GM23338 (cell line): ENCODE data around the gene MICAL2. TPM values are rescaled to one million over a fixed set of nuclear protein-coding genes. Genes with fewer than 3 reads are reported as not detected.

ENCODE experiments used
- ATAC-seq: fragments of 200-7000 bp; cut with Tn5 transposase; 3 replicates; pipeline ENCODE4 v1.9.1; 2020
- DNase-seq: peaks from one replicate; pipeline ENCODE4 v3.0.0-alpha.2; 2015; ENCODE audit warnings: low spot score
- H2AFZ ChIP-seq: fragments of 200-600 bp; sonication (generic); 2 replicates; pipeline ENCODE4 v1.8.0; 2016; ENCODE audit warnings: antibody characterized with exemption, mild to moderate bottlenecking, moderate library complexity
- H3F3A ChIP-seq: fragments of 200-600 bp; sonication (generic); replicated peaks from 2 replicates; pipeline ENCODE4 v1.8.0; 2017; ENCODE audit warnings: antibody characterized with exemption, mixed run types, low read depth
- H3K27ac ChIP-seq: fragments of 200-600 bp; sonication (generic); 2 replicates; pipeline ENCODE4 v1.6.1; 2016; ENCODE audit warnings: low read depth
- H3K27me3 ChIP-seq: fragments of 200-600 bp; sonication (generic); 2 replicates; pipeline ENCODE4 v1.8.0; 2016; ENCODE audit warnings: mild to moderate bottlenecking, mixed run types, moderate library complexity; ENCODE audit not compliant: insufficient read depth
- H3K36me3 ChIP-seq: fragments of 200-600 bp; sonication (generic); 2 replicates; pipeline ENCODE4 v1.8.0; 2016; ENCODE audit warnings: mild to moderate bottlenecking; ENCODE audit not compliant: insufficient read depth
- H3K4me1 ChIP-seq: fragments of 200-600 bp; sonication (generic); 2 replicates; pipeline ENCODE4 v1.8.0; 2016; ENCODE audit warnings: mild to moderate bottlenecking, moderate library complexity; ENCODE audit not compliant: insufficient read depth
- H3K4me2 ChIP-seq: fragments of 200-600 bp; sonication (generic); 2 replicates; pipeline ENCODE4 v1.7.1; 2017; ENCODE audit warnings: mixed run types
- H3K4me3 ChIP-seq: fragments of 200-600 bp; sonication (generic); 2 replicates; pipeline ENCODE4 v1.6.1; 2016; ENCODE audit warnings: mixed run types
- H3K79me2 ChIP-seq: fragments of 200-600 bp; sonication (generic); replicated peaks from 2 replicates; pipeline ENCODE4 v1.8.0; 2017; ENCODE audit warnings: mild to moderate bottlenecking; ENCODE audit not compliant: insufficient read depth
- H3K9me2 ChIP-seq: fragments of 200-600 bp; sonication (generic); 2 replicates; pipeline ENCODE4 v1.8.0; 2017; ENCODE audit not compliant: insufficient read depth
- H4K20me1 ChIP-seq: fragments of 200-600 bp; sonication (generic); replicated peaks from 2 replicates; pipeline ENCODE4 v1.8.0; 2017; ENCODE audit warnings: mild to moderate bottlenecking; ENCODE audit not compliant: insufficient read depth
- H3K27ac Mint-ChIP-seq: 2 replicates; pipeline ENCODE4 v1.8.0; 2020; ENCODE audit warnings: inconsistent platforms, mild to moderate bottlenecking, moderate library complexity, mixed read lengths
- H3K27me3 Mint-ChIP-seq: 3 replicates; pipeline ENCODE4 v1.8.0; 2022; ENCODE audit warnings: low read depth, mild to moderate bottlenecking, moderate library complexity, mixed read lengths, inconsistent platforms; ENCODE audit not compliant: insufficient read depth, poor library complexity
- H3K36me3 Mint-ChIP-seq: 3 replicates; pipeline ENCODE4 v1.8.0; 2021; ENCODE audit warnings: low read depth, mild to moderate bottlenecking, inconsistent platforms, moderate library complexity, mixed read lengths
- H3K4me1 Mint-ChIP-seq: 3 replicates; pipeline ENCODE4 v1.8.0; 2020; ENCODE audit warnings: mild to moderate bottlenecking, inconsistent platforms, mixed read lengths
- H3K4me3 Mint-ChIP-seq: 3 replicates; pipeline ENCODE4 v1.8.0; 2021; ENCODE audit warnings: moderate library complexity, mild to moderate bottlenecking, inconsistent platforms, mixed read lengths
- H3K9me3 Mint-ChIP-seq: 3 replicates; pipeline ENCODE4 v1.8.0; 2020; ENCODE audit warnings: moderate library complexity, mild to moderate bottlenecking, inconsistent platforms, mixed read lengths
- CREB1 ChIP-seq: fragments of 250-450 bp; sonication (Bioruptor Pico); IDR thresholded peaks from 2 replicates; pipeline ENCODE4 v1.5.0; 2020; ENCODE audit warnings: low read depth, mild to moderate bottlenecking, moderate library complexity
- EZH2 ChIP-seq: fragments of 200-600 bp; sonication (generic); IDR thresholded peaks from one replicate; pipeline ENCODE4 v1.8.0; 2017; ENCODE audit warnings: antibody characterized with exemption, mild to moderate bottlenecking, low read depth; ENCODE audit not compliant: unreplicated experiment
- EZH2phosphoT487 ChIP-seq: fragments of 200-600 bp; sonication (generic); IDR thresholded peaks from one replicate; pipeline ENCODE4 v1.8.1; 2018; ENCODE audit warnings: antibody characterized with exemption; ENCODE audit not compliant: unreplicated experiment
- JUNB ChIP-seq: IDR thresholded peaks from one replicate; pipeline ENCODE4 v1.6.1; 2016; ENCODE audit warnings: antibody characterized with exemption; ENCODE audit not compliant: unreplicated experiment
- POLR2AphosphoS5 ChIP-seq: IDR thresholded peaks from 2 replicates; pipeline ENCODE4 v1.6.1; 2016; ENCODE audit warnings: antibody characterized with exemption, low read depth
- STAT1 ChIP-seq: IDR thresholded peaks from one replicate; pipeline ENCODE4 v1.6.1; 2016; ENCODE audit warnings: antibody characterized with exemption; ENCODE audit not compliant: unreplicated experiment
- polyA plus RNA-seq: library from polyadenylated mRNA; unstranded; fragments of >200 nt; fragmentation: Nextera tagmentation; extraction: Ambion mirVana; gene quantifications from 2 replicates; pipeline ENCODE4 v1.2.1, GENCODE V29; 2016
- total RNA-seq: library from RNA; depleted of rRNA; stranded (reverse); fragments of >200 nt; shearing (Covaris generic); gene quantifications from 2 replicates; pipeline ENCODE4 v1.2.3, GENCODE V29; 2014
- TF ChIP-seq, protein P1 (sequence below): IDR thresholded peaks from 2 replicates; pipeline ENCODE4 v1.6.1; 2016; ENCODE audit warnings: antibody characterized with exemption
- TF ChIP-seq, protein P2 (sequence below): fragments of 250-450 bp; sonication (Bioruptor Pico); IDR thresholded peaks from 2 replicates; pipeline ENCODE4 v1.5.0; 2020; ENCODE audit warnings: mild to moderate bottlenecking, moderate library complexity
- TF ChIP-seq, protein P3 (sequence below): IDR thresholded peaks from one replicate; pipeline ENCODE4 v1.6.1; 2018; ENCODE audit warnings: antibody characterized with exemption; ENCODE audit not compliant: unreplicated experiment

MICAL2 gene
- total and polyA plus RNA-seq, 2 experiments from 2014 or later = 0.66 to 1.4 TPM

DNA sequence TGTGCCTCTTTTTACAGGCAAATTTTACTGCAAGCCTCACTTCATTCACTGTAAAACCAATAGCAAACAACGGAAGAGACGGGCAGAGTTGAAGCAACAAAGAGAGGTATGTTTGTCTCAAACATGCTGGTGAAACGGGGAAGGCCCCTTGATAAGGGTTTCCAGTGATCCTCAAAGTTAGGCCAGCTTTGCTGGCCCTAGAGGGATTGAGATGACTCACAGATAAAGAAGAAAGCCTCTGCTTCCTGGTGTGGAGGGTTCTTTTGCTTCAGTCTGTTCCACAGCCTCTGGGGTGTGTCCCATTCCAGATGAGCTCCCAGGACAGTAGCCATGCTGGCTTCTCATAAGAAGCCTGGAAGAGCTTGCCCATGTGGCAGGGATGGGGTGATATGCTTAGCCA, 148.1 kb downstream of the MICAL2 start:
- Histone ChIP-seq H3K79me2 (no peaks in the 10 kb centered on the region), H3K27me3 (no peaks in the 10 kb centered on the region), H3K9me2 (no peaks in the 10 kb centered on the region), H3K27ac (no peak overlapping the region), H3F3A (no peaks in the 10 kb centered on the region), H3K4me2 (no peak overlapping the region), H2AFZ (no peak overlapping the region), H4K20me1 (no peaks in the 10 kb centered on the region), H3K36me3 (no peaks in the 10 kb centered on the region), H3K4me1 (no peaks in the 10 kb centered on the region), H3K4me3 (no peak overlapping the region)
- Mint-ChIP-seq H3K27ac (no peak overlapping the region), H3K27me3 (no peaks in the 10 kb centered on the region), H3K4me3 (no peak overlapping the region), H3K4me1 (no peaks in the 10 kb centered on the region; the same call in 2 of the 3 replicates), H3K36me3 (no peaks in the 10 kb centered on the region), H3K9me3 (no peaks in the 10 kb centered on the region)
- TF ChIP-seq JUNB (no peak), EZH2phosphoT487 (no peak), STAT1 (no peak), EZH2 (no peak)
- TF ChIP-seq, protein P1, sequence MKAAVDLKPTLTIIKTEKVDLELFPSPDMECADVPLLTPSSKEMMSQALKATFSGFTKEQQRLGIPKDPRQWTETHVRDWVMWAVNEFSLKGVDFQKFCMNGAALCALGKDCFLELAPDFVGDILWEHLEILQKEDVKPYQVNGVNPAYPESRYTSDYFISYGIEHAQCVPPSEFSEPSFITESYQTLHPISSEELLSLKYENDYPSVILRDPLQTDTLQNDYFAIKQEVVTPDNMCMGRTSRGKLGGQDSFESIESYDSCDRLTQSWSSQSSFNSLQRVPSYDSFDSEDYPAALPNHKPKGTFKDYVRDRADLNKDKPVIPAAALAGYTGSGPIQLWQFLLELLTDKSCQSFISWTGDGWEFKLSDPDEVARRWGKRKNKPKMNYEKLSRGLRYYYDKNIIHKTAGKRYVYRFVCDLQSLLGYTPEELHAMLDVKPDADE = no peak
- TF ChIP-seq, protein P2, sequence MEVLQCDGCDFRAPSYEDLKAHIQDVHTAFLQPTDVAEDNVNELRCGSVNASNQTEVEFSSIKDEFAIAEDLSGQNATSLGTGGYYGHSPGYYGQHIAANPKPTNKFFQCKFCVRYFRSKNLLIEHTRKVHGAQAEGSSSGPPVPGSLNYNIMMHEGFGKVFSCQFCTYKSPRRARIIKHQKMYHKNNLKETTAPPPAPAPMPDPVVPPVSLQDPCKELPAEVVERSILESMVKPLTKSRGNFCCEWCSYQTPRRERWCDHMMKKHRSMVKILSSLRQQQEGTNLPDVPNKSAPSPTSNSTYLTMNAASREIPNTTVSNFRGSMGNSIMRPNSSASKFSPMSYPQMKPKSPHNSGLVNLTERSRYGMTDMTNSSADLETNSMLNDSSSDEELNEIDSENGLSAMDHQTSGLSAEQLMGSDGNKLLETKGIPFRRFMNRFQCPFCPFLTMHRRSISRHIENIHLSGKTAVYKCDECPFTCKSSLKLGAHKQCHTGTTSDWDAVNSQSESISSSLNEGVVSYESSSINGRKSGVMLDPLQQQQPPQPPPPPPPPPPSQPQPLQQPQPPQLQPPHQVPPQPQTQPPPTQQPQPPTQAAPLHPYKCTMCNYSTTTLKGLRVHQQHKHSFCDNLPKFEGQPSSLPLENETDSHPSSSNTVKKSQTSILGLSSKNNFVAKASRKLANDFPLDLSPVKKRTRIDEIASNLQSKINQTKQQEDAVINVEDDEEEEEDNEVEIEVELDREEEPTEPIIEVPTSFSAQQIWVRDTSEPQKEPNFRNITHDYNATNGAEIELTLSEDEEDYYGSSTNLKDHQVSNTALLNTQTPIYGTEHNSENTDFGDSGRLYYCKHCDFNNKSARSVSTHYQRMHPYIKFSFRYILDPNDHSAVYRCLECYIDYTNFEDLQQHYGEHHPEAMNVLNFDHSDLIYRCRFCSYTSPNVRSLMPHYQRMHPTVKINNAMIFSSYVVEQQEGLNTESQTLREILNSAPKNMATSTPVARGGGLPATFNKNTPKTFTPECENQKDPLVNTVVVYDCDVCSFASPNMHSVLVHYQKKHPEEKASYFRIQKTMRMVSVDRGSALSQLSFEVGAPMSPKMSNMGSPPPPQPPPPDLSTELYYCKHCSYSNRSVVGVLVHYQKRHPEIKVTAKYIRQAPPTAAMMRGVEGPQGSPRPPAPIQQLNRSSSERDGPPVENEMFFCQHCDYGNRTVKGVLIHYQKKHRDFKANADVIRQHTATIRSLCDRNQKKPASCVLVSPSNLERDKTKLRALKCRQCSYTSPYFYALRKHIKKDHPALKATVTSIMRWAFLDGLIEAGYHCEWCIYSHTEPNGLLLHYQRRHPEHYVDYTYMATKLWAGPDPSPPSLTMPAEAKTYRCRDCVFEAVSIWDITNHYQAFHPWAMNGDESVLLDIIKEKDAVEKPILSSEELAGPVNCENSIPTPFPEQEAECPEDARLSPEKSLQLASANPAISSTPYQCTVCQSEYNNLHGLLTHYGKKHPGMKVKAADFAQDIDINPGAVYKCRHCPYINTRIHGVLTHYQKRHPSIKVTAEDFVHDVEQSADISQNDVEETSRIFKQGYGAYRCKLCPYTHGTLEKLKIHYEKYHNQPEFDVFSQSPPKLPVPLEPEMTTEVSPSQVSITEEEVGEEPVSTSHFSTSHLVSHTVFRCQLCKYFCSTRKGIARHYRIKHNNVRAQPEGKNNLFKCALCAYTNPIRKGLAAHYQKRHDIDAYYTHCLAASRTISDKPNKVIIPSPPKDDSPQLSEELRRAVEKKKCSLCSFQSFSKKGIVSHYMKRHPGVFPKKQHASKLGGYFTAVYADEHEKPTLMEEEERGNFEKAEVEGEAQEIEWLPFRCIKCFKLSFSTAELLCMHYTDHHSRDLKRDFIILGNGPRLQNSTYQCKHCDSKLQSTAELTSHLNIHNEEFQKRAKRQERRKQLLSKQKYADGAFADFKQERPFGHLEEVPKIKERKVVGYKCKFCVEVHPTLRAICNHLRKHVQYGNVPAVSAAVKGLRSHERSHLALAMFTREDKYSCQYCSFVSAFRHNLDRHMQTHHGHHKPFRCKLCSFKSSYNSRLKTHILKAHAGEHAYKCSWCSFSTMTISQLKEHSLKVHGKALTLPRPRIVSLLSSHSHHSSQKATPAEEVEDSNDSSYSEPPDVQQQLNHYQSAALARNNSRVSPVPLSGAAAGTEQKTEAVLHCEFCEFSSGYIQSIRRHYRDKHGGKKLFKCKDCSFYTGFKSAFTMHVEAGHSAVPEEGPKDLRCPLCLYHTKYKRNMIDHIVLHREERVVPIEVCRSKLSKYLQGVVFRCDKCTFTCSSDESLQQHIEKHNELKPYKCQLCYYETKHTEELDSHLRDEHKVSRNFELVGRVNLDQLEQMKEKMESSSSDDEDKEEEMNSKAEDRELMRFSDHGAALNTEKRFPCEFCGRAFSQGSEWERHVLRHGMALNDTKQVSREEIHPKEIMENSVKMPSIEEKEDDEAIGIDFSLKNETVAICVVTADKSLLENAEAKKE (CRISPR knock-in tag) = no peak
- no peak for DNase-seq
- ATAC-seq = no peak

DNA sequence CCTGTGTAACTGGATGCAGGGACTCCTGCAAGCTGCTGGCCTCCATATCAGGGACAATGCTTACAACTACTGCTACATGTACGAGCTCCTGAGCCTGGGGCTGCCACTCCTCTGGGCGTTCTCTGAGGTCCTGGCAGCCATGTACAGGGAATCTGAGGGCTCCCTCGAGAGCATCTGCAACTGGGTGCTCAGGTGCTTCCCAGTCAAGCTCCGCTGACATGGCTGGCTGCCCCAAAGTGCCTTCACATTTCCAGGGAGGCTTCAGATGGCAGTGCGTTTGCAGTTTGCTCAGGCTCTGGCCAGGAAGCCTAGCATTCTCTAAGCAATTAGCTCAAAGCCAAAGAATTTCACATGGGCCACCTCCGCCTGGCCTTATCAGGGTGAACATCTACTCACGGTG, 149.6 kb downstream of the MICAL2 start:
- H3K79me2 ChIP-seq = no peaks in the 10 kb centered on the region
- H3K27ac ChIP-seq = no peak overlapping the region
- no peak overlapping the region for H2AFZ ChIP-seq
- H3K9me3 Mint-ChIP-seq = no peaks in the 10 kb centered on the region
- no peaks in the 10 kb centered on the region for H3K27me3 ChIP-seq
- no peaks in the 10 kb centered on the region for H3K9me2 ChIP-seq
- H3K4me2 ChIP-seq = no peak overlapping the region
- DNase-seq = no peak
- no peaks in the 10 kb centered on the region for H3K36me3 ChIP-seq
- no peaks in the 10 kb centered on the region for H4K20me1 ChIP-seq
- no peaks in the 10 kb centered on the region for H3K36me3 Mint-ChIP-seq
- no peak overlapping the region for H3K4me3 ChIP-seq
- no peaks in the 10 kb centered on the region for H3F3A ChIP-seq
- no peak for ATAC-seq
- H3K4me1 ChIP-seq = no peaks in the 10 kb centered on the region
- H3K4me3 Mint-ChIP-seq = no peak overlapping the region
- peaks cover 1% of the 10 kb centered on the region; the same call in 2 of the 3 replicates for H3K4me1 Mint-ChIP-seq
- H3K27ac Mint-ChIP-seq = no peak overlapping the region
- no peaks in the 10 kb centered on the region for H3K27me3 Mint-ChIP-seq
- TF ChIP-seq, protein P3, sequence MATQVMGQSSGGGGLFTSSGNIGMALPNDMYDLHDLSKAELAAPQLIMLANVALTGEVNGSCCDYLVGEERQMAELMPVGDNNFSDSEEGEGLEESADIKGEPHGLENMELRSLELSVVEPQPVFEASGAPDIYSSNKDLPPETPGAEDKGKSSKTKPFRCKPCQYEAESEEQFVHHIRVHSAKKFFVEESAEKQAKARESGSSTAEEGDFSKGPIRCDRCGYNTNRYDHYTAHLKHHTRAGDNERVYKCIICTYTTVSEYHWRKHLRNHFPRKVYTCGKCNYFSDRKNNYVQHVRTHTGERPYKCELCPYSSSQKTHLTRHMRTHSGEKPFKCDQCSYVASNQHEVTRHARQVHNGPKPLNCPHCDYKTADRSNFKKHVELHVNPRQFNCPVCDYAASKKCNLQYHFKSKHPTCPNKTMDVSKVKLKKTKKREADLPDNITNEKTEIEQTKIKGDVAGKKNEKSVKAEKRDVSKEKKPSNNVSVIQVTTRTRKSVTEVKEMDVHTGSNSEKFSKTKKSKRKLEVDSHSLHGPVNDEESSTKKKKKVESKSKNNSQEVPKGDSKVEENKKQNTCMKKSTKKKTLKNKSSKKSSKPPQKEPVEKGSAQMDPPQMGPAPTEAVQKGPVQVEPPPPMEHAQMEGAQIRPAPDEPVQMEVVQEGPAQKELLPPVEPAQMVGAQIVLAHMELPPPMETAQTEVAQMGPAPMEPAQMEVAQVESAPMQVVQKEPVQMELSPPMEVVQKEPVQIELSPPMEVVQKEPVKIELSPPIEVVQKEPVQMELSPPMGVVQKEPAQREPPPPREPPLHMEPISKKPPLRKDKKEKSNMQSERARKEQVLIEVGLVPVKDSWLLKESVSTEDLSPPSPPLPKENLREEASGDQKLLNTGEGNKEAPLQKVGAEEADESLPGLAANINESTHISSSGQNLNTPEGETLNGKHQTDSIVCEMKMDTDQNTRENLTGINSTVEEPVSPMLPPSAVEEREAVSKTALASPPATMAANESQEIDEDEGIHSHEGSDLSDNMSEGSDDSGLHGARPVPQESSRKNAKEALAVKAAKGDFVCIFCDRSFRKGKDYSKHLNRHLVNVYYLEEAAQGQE = no peak
- TF ChIP-seq EZH2 = no peak
- TF ChIP-seq EZH2phosphoT487 = no peak
- TF ChIP-seq POLR2AphosphoS5 = no peak
- TF ChIP-seq STAT1 = no peak
- TF ChIP-seq JUNB = no peak
- no peak for TF ChIP-seq CREB1
- TF ChIP-seq, protein P1 = no peak
